CD4-positive, alpha-beta T cell (primary cell): ENCODE data around the gene AGFG1. TPM values are rescaled to one million over a fixed set of nuclear protein-coding genes. Genes with fewer than 3 reads are reported as not detected.

Experiments
- ATAC-seq: fragments of 200-7000 bp; cut with Tn5 transposase; one replicate; pipeline ENCODE4 v1.10.0; 2022; ENCODE audit warnings: mild to moderate bottlenecking; ENCODE audit not compliant: poor library complexity
- CTCF ChIA-PET: fragments of 350-600 bp; sonication (Branson Sonifier 250); formaldehyde crosslinking; loops from one replicate; lab custom pipeline; 2021; ENCODE audit warnings: antibody characterized with exemption, inconsistent platforms; lab: Charles Lee
- POLR2A ChIA-PET: fragments of 350-600 bp; sonication (Branson Sonifier 250); formaldehyde crosslinking; loops from one replicate; lab custom pipeline; 2021; ENCODE audit warnings: antibody characterized with exemption, inconsistent platforms; lab: Charles Lee
- DNase-seq, 14 experiments: peaks; one replicate each; pipeline ENCODE4 v3.0.0-alpha.2; 2013 to 2020; ENCODE audit warnings: mixed read lengths in 2 of 14
- H3K27ac ChIP-seq, 2 donors: one replicate each; pipeline versions ENCODE4 v1.5.1 to v1.7.0; 2013; ENCODE audit warnings: low read length in 2 of 2, low read depth in 1 of 2, mild to moderate bottlenecking in 1 of 2
- H3K27me3 ChIP-seq, 2 experiments: 1 replicate in 1 of 2; 2 replicates in 1 of 2; pipeline versions ENCODE4 v1.6.1 to v1.7.0; 2013; ENCODE audit warnings: low read length in 2 of 2, control low read depth in 1 of 2, mild to moderate bottlenecking in 1 of 2, moderate library complexity in 1 of 2; ENCODE audit not compliant: insufficient read depth in 2 of 2, control insufficient read depth in 1 of 2
- H3K36me3 ChIP-seq: one replicate; pipeline ENCODE4 v1.6.1; 2013; ENCODE audit warnings: low read length, control low read depth; ENCODE audit not compliant: insufficient read depth
- H3K4me1 ChIP-seq: one replicate; pipeline ENCODE4 v1.6.1; 2013; ENCODE audit warnings: low read length, control low read depth; ENCODE audit not compliant: insufficient read depth
- H3K4me3 ChIP-seq: one replicate; pipeline ENCODE4 v1.5.1; 2013; ENCODE audit warnings: mild to moderate bottlenecking, low read length, moderate library complexity
- H3K9me3 ChIP-seq, 2 experiments: 1 replicate in 1 of 2; 2 replicates in 1 of 2; pipeline versions ENCODE4 v1.6.1 to v1.7.0; 2013; ENCODE audit warnings: low read length in 2 of 2, mild to moderate bottlenecking in 2 of 2, control low read depth in 1 of 2, moderate library complexity in 1 of 2; ENCODE audit not compliant: control insufficient read depth in 1 of 2, insufficient read depth in 1 of 2
- H3K27ac Mint-ChIP-seq: one replicate; pipeline ENCODE4 v1.8.0; 2020; ENCODE audit warnings: mixed read lengths
- H3K27me3 Mint-ChIP-seq: one replicate; pipeline ENCODE4 v1.8.0; 2021; ENCODE audit warnings: mixed read lengths
- H3K36me3 Mint-ChIP-seq: one replicate; pipeline ENCODE4 v1.8.0; 2021; ENCODE audit warnings: low read depth, mixed read lengths
- H3K4me1 Mint-ChIP-seq: one replicate; pipeline ENCODE4 v1.8.0; 2021; ENCODE audit warnings: low read depth, mixed read lengths
- H3K4me3 Mint-ChIP-seq: one replicate; pipeline ENCODE4 v1.8.0; 2020; ENCODE audit warnings: mild to moderate bottlenecking, mixed read lengths
- H3K9me3 Mint-ChIP-seq: one replicate; pipeline ENCODE4 v1.8.0; 2020; ENCODE audit warnings: mixed read lengths
- CTCF ChIP-seq: fragments of 200-600 bp; IDR thresholded peaks from one replicate; pipeline ENCODE4 v1.8.0; 2022; ENCODE audit warnings: antibody characterized with exemption, mild to moderate bottlenecking
- intact Hi-C, 2 experiments: fragments of 100-400 bp; cut with DNase I in 1 of 2; cut with micrococcal nuclease in 1 of 2; formaldehyde crosslinking; loops; one replicate each; pipeline versions ENCODE4 v1.15.1 to v1.9.0; 2023 to 2025; cut with DNase I, micrococcal nuclease
- total RNA-seq, 174 experiments: library from RNA in 2 of 174; stranded (reverse) in 2 of 174; gene quantifications; one replicate each; pipeline ENCODE4 v1.2.3 and lab custom pipeline; 2021 to 2026

Gene AGFG1
- total RNA-seq, 2 experiments from 2014 or later = 49.9 to 55.9 TPM

- no peak for TF ChIP-seq CTCF
- ChIA-PET POLR2A (no interaction called here), CTCF (no interaction called here)
- intact Hi-C loops = no loop called here
- Mint-ChIP-seq H3K9me3 (no peaks in the 10 kb centered on the region), H3K27ac (no peak overlapping the region), H3K4me3 (no peak overlapping the region), H3K4me1 (peaks cover 16% of the 10 kb centered on the region), H3K36me3 (no peaks in the 10 kb centered on the region), H3K27me3 (no peaks in the 10 kb centered on the region)
- Histone ChIP-seq H3K9me3 (no peaks in the 10 kb centered on the region), H3K27me3 (no peaks in the 10 kb centered on the region), H3K27ac (no peak overlapping the region), H3K4me1 (peaks cover 4% of the 10 kb centered on the region), H3K4me3 (no peak overlapping the region), H3K36me3 (no peaks in the 10 kb centered on the region)
- ATAC-seq (no peak), DNase-seq (no peak)
These were observed 16.8 kb upstream of the AGFG1 start for GRCh38 chr2:227455200-227455599.

GRCh38 chr2:227456102-227456501, 15.9 kb upstream of the AGFG1 start:
- no peak for ATAC-seq
- ChIA-PET POLR2A (no interaction called here), CTCF (no interaction called here)
- H3K4me3 ChIP-seq = no peak overlapping the region
- no peaks in the 10 kb centered on the region for H3K27me3 ChIP-seq
- no peak overlapping the region for H3K4me3 Mint-ChIP-seq
- no peaks in the 10 kb centered on the region for H3K36me3 ChIP-seq
- peaks cover 25% of the 10 kb centered on the region for H3K4me1 Mint-ChIP-seq
- H3K27ac ChIP-seq = no peak overlapping the region
- no peak for DNase-seq
- TF ChIP-seq CTCF = no peak
- no peaks in the 10 kb centered on the region for H3K36me3 Mint-ChIP-seq
- H3K27ac Mint-ChIP-seq = no peak overlapping the region
- no peaks in the 10 kb centered on the region for H3K9me3 Mint-ChIP-seq
- H3K4me1 ChIP-seq = peaks cover 11% of the 10 kb centered on the region
- intact Hi-C loops = no loop called here
- H3K27me3 Mint-ChIP-seq = no peaks in the 10 kb centered on the region
- H3K9me3 ChIP-seq = no peaks in the 10 kb centered on the region

- no peak for TF ChIP-seq CTCF
- intact Hi-C loops = no loop called here
- Mint-ChIP-seq H3K4me3 (no peak overlapping the region), H3K36me3 (no peaks in the 10 kb centered on the region), H3K9me3 (no peaks in the 10 kb centered on the region), H3K27me3 (no peaks in the 10 kb centered on the region), H3K4me1 (peaks cover 31% of the 10 kb centered on the region), H3K27ac (no peak overlapping the region)
- H3K27me3 ChIP-seq = no peaks in the 10 kb centered on the region
- no peak overlapping the region for H3K4me3 ChIP-seq
- peaks cover 11% of the 10 kb centered on the region for H3K4me1 ChIP-seq
- ChIA-PET CTCF (no interaction called here), POLR2A (no interaction called here)
- no peak overlapping the region for H3K27ac ChIP-seq
- no peaks in the 10 kb centered on the region for H3K36me3 ChIP-seq
- no peaks in the 10 kb centered on the region for H3K9me3 ChIP-seq
- ATAC-seq = no peak
- no peak for DNase-seq
These were observed 15.2 kb upstream of the AGFG1 start for GRCh38 chr2:227456772-227457171.
